Measurements from ENCODE around the gene OBSCN.

Gene OBSCN

GRCh38 chr1:228334226-228334935, 126.5 kb downstream of the OBSCN start:
- no peak for DNase-seq

- no peak for DNase-seq
Measured at GRCh38 chr1:228334954-228335353, 127.1 kb downstream of the OBSCN start.

GRCh38 chr1:228335406-228336307, 127.8 kb downstream of the OBSCN start:
- no peak for DNase-seq

GRCh38 chr1:228336308-228337030, 128.6 kb downstream of the OBSCN start:
- DNase-seq: no peak

- DNase-seq: no peak
Measured at GRCh38 chr1:228337031-228337564, 129.3 kb downstream of the OBSCN start.

GRCh38 chr1:228337711-228338520, 130.1 kb downstream of the OBSCN start:
- no peak for DNase-seq

GRCh38 chr1:228338521-228339051, 130.7 kb downstream of the OBSCN start:
- no peak for DNase-seq

GRCh38 chr1:228339059-228339704, 131.3 kb downstream of the OBSCN start:
- no peak for DNase-seq

GRCh38 chr1:228339766-228340685, 132.2 kb downstream of the OBSCN start:
- no peak for DNase-seq

GRCh38 chr1:228340686-228341449, 133.0 kb downstream of the OBSCN start:
- DNase-seq: no peak

- DNase-seq: no peak
Measured at GRCh38 chr1:228341450-228341813, 133.6 kb downstream of the OBSCN start.

GRCh38 chr1:228341814-228342626, 134.2 kb downstream of the OBSCN start:
- no peak for DNase-seq

GRCh38 chr1:228342627-228343190, 134.9 kb downstream of the OBSCN start:
- no peak for DNase-seq

- no peak for DNase-seq
Measured at GRCh38 chr1:228343191-228343661, 135.4 kb downstream of the OBSCN start.

- no peak for DNase-seq
Measured at GRCh38 chr1:228344631-228345072, 136.8 kb downstream of the OBSCN start.

GRCh38 chr1:228345201-228345930, 137.5 kb downstream of the OBSCN start:
- no peak for DNase-seq

- no peak for DNase-seq
Measured at GRCh38 chr1:228346731-228347130, 138.9 kb downstream of the OBSCN start.
